ENCODE data around the gene SLC35E3. TPM values are rescaled to one million over a fixed set of nuclear protein-coding genes. Genes with fewer than 3 reads are reported as not detected.
A peak's percentile ranks its signal among the peaks of the same experiment; 100 is the strongest.

SLC35E3 gene
- total and polyA plus RNA-seq, 2 of the 13 experiments (the other 11 are each of a cell fraction or from before 2014, with no cell fraction given) = 13.0 to 22.1 TPM

- TF ChIP-seq ELF4 (CRISPR knock-in tag; IDR thresholded peaks at IDR 0.05; ENCODE audit: borderline replicate concordance) = no peak
- TF ChIP-seq ZNF24 (IDR thresholded peaks at IDR 0.05) = no peak
- peak; percentile 16; the same call in 1 of the 2 replicates for TF ChIP-seq NRL (CRISPR knock-in tag; IDR thresholded peaks at IDR 0.05; ENCODE audit: borderline replicate concordance)
- no peak for TF ChIP-seq TSC22D2 (CRISPR knock-in tag; IDR thresholded peaks at IDR 0.05; ENCODE audit: borderline replicate concordance)
- TF ChIP-seq ARID4A (CRISPR knock-in tag; IDR thresholded peaks at IDR 0.05; ENCODE audit: borderline replicate concordance) = peak; percentile 90
- TF ChIP-seq CC2D1A (CRISPR knock-in tag; IDR thresholded peaks at IDR 0.05) = no peak
- 0 out of 2 replicates have a peak, but pooled peaks have one; percentile 70 for TF ChIP-seq ZNF614 (CRISPR knock-in tag; IDR thresholded peaks at IDR 0.05; ENCODE audit: borderline replicate concordance)
- TF ChIP-seq PRPF4 (IDR thresholded peaks at IDR 0.05; ENCODE audit: low read depth, low read length, poor library complexity, severe bottlenecking) = no peak
- TF ChIP-seq CAMTA2 (CRISPR knock-in tag; IDR thresholded peaks at IDR 0.05; ENCODE audit: borderline replicate concordance) = 0 out of 2 replicates have a peak, but pooled peaks have one; percentile 52
- no peak for TF ChIP-seq SCMH1 (CRISPR knock-in tag; IDR thresholded peaks at IDR 0.05; ENCODE audit: borderline replicate concordance)
- TF ChIP-seq ZNF569 (CRISPR knock-in tag; IDR thresholded peaks at IDR 0.05; ENCODE audit: borderline replicate concordance) = no peak
- TF ChIP-seq PPARG (CRISPR knock-in tag; conservative IDR thresholded peaks at IDR 0.05) = peak; percentile 76
- TF ChIP-seq TOPORS (CRISPR knock-in tag; IDR thresholded peaks at IDR 0.05) = no peak
- TF ChIP-seq SATB2 (CRISPR knock-in tag; IDR thresholded peaks at IDR 0.05) = no peak
- TF ChIP-seq MXD1 (CRISPR knock-in tag; IDR thresholded peaks at IDR 0.05) = no peak; the same call in 1 of the 2 replicates
- TF ChIP-seq ZNF513 (CRISPR knock-in tag; conservative IDR thresholded peaks at IDR 0.05) = no peak
- peak; percentile 40; the same call in 1 of the 2 replicates for TF ChIP-seq ZNF441 (CRISPR knock-in tag; IDR thresholded peaks at IDR 0.05; ENCODE audit: borderline replicate concordance)
- no peak for TF ChIP-seq ZNF282 (IDR thresholded peaks at IDR 0.05; ENCODE audit: partially characterized antibody)
- TF ChIP-seq KLF12 (CRISPR knock-in tag; IDR thresholded peaks at IDR 0.05; ENCODE audit: borderline replicate concordance) = no peak; the same call in 1 of the 2 replicates
- TF ChIP-seq FOSL2 (CRISPR knock-in tag; IDR thresholded peaks at IDR 0.05) = peak; percentile 70
- TF ChIP-seq NCOA2 (CRISPR knock-in tag; IDR thresholded peaks at IDR 0.05) = peak; percentile 62; the same call in 1 of the 2 replicates
- no peak; the same call in none of the 2 replicates for TF ChIP-seq PHF21A (CRISPR knock-in tag; IDR thresholded peaks at IDR 0.05)
- peak; percentile 65; the same call in 1 of the 2 replicates for TF ChIP-seq ZNF564 (CRISPR knock-in tag; IDR thresholded peaks at IDR 0.05)
These were observed 58.9 kb downstream of the SLC35E3 start (continued) for GRCh38 chr12:68804657-68805591.

Data from HepG2 (cell line).